BJ (cell line): Measurements from ENCODE around the gene SPAM1. TPM values are rescaled to one million over a fixed set of nuclear protein-coding genes. Genes with fewer than 3 reads are reported as not detected.

Source experiments
- CTCF ChIA-PET: fragments of 350-600 bp; formaldehyde crosslinking; extraction: SDS; loops from one replicate; lab custom pipeline; 2021; ENCODE audit warnings: antibody characterized with exemption, inconsistent platforms; lab: Yijun Ruan, JAX
- POLR2A ChIA-PET: fragments of 300-600 bp; sonication (Branson Sonifier 250); formaldehyde crosslinking; extraction: SDS; loops from one replicate; lab custom pipeline; 2021; ENCODE audit warnings: antibody characterized with exemption; lab: Charles Lee
- DNase-seq: peaks from one replicate; pipeline ENCODE4 v3.0.0-alpha.2; 2011; ENCODE audit warnings: low read depth
- H3K27me3 ChIP-seq: 2 replicates; pipeline ENCODE4 v1.6.0; 2011; ENCODE audit warnings: low read length; ENCODE audit not compliant: control insufficient read depth, insufficient read depth
- H3K36me3 ChIP-seq: 2 replicates; pipeline ENCODE4 v1.5.1; 2011; ENCODE audit warnings: low read length; ENCODE audit not compliant: control insufficient read depth, insufficient read depth
- H3K4me3 ChIP-seq: 2 replicates; pipeline ENCODE4 v1.5.1; 2011; ENCODE audit warnings: low read depth, mild to moderate bottlenecking, control low read depth, low read length
- CTCF ChIP-seq: IDR thresholded peaks from 2 replicates; pipeline ENCODE4 v1.5.1; 2011; ENCODE audit warnings: low read depth, mild to moderate bottlenecking, control low read depth, inconsistent platforms, low read length, moderate library complexity; ENCODE audit not compliant: insufficient read depth
- polyA plus RNA-seq: library from polyadenylated mRNA; depleted of rRNA; stranded (reverse); fragments of >200 nt; gene quantifications from 2 replicates; pipeline ENCODE4 v1.2.3, GENCODE V29; 2011

Gene SPAM1
- polyA plus RNA-seq, 1 experiment, result not detected

- ChIA-PET POLR2A (no interaction called here), CTCF (no interaction called here)
- Histone ChIP-seq H3K27me3 (no peaks in the 10 kb centered on the region), H3K36me3 (no peaks in the 10 kb centered on the region), H3K4me3 (no peak overlapping the region)
- DNase-seq, result no peak
- TF ChIP-seq CTCF, result no peak
Measured at GRCh38 chr7:123948136-123948535, 23.1 kb downstream of the SPAM1 start.

GRCh38 chr7:123958186-123958703 is 33.2 kb downstream of the SPAM1 start:
- Histone ChIP-seq H3K36me3 (no peaks in the 10 kb centered on the region), H3K4me3 (no peak overlapping the region), H3K27me3 (no peaks in the 10 kb centered on the region)
- no peak for DNase-seq
- no peak for TF ChIP-seq CTCF
- POLR2A ChIA-PET, result no interaction called here
- CTCF ChIA-PET, result no interaction called here

GRCh38 chr7:123961771-123962170 is 36.7 kb downstream of the SPAM1 start:
- ChIA-PET CTCF (no interaction called here), POLR2A (no interaction called here)
- no peaks in the 10 kb centered on the region for H3K27me3 ChIP-seq
- TF ChIP-seq CTCF, result no peak
- no peaks in the 10 kb centered on the region for H3K36me3 ChIP-seq
- H3K4me3 ChIP-seq, result no peak overlapping the region
- no peak for DNase-seq

GRCh38 chr7:123966936-123967335 is 41.9 kb downstream of the SPAM1 start:
- no peak for DNase-seq
- Histone ChIP-seq H3K4me3 (no peak overlapping the region), H3K36me3 (no peaks in the 10 kb centered on the region), H3K27me3 (no peaks in the 10 kb centered on the region)
- ChIA-PET POLR2A (no interaction called here), CTCF (no interaction called here)
- TF ChIP-seq CTCF, result no peak

- CTCF ChIA-PET, result no interaction called here
- TF ChIP-seq CTCF, result no peak
Measured at GRCh38 chr7:123972045-123972444, 47.0 kb downstream of the SPAM1 start.

More at GRCh38 chr7:123972045-123972444, 47.0 kb downstream of the SPAM1 start:
- Histone ChIP-seq H3K4me3 (no peak overlapping the region), H3K36me3 (no peaks in the 10 kb centered on the region), H3K27me3 (no peaks in the 10 kb centered on the region)
- DNase-seq, result no peak
- POLR2A ChIA-PET, result no interaction called here
